NOMO-1 treated with dmso at 0.1 percent for 144 hours (cell line): ENCODE measurements around the gene PDCD1.

Source experiments
- DNase-seq: peaks from one replicate; lab custom pipeline; 2025; ENCODE audit not compliant: unreplicated experiment; lab: John Stamatoyannopoulos, UW

Gene PDCD1

GRCh38 chr2:241852981-241853631, 5.6 kb downstream of the PDCD1 start:
- DNase-seq, result no peak

GRCh38 chr2:241852116-241852980, 6.3 kb downstream of the PDCD1 start:
- DNase-seq, result no peak

- no peak for DNase-seq
These were observed 7.2 kb downstream of the PDCD1 start for GRCh38 chr2:241851325-241852115.

GRCh38 chr2:241850544-241851324, 8.0 kb downstream of the PDCD1 start:
- DNase-seq, result no peak

- no peak for DNase-seq
These were observed 8.8 kb downstream of the PDCD1 start for GRCh38 chr2:241849616-241850543.

- DNase-seq, result no peak
These were observed 9.7 kb downstream of the PDCD1 start for GRCh38 chr2:241848761-241849615.

GRCh38 chr2:241846406-241846805, 12.3 kb downstream of the PDCD1 start:
- no peak for DNase-seq

- no peak for DNase-seq
These were observed 13.7 kb downstream of the PDCD1 start for GRCh38 chr2:241844831-241845578.

- peak; percentile 31 for DNase-seq
These were observed 14.5 kb downstream of the PDCD1 start for GRCh38 chr2:241844066-241844728.

- no peak for DNase-seq
These were observed 15.2 kb downstream of the PDCD1 start for GRCh38 chr2:241843321-241844065.

GRCh38 chr2:241842620-241843211, 16.0 kb downstream of the PDCD1 start:
- DNase-seq, result peak; percentile 84

- DNase-seq, result no peak
These were observed 16.7 kb downstream of the PDCD1 start for GRCh38 chr2:241842067-241842415.

GRCh38 chr2:241841181-241842066, 17.3 kb downstream of the PDCD1 start:
- no peak for DNase-seq

GRCh38 chr2:241837197-241837965, 21.3 kb downstream of the PDCD1 start:
- no peak for DNase-seq

- DNase-seq, result no peak
These were observed 22.4 kb downstream of the PDCD1 start for GRCh38 chr2:241836292-241836691.
